GM19043 (cell line): ENCODE measurements around the gene UBE2C.
A peak's percentile ranks its signal among the peaks of the same experiment; 100 is the strongest.
"Not testable (repeated sequence)": the region's sequence is repeated elsewhere in the genome, so short reads cannot be mapped to it uniquely, and the experiment has no call there.

Experiments
- ATAC-seq: cut with Tn5 transposase; IDR thresholded peaks from one replicate; pipeline ENCODE4 v1.9.1; 2021; ENCODE audit warnings: low read depth; ENCODE audit not compliant: unreplicated experiment

The UBE2C gene

DNA sequence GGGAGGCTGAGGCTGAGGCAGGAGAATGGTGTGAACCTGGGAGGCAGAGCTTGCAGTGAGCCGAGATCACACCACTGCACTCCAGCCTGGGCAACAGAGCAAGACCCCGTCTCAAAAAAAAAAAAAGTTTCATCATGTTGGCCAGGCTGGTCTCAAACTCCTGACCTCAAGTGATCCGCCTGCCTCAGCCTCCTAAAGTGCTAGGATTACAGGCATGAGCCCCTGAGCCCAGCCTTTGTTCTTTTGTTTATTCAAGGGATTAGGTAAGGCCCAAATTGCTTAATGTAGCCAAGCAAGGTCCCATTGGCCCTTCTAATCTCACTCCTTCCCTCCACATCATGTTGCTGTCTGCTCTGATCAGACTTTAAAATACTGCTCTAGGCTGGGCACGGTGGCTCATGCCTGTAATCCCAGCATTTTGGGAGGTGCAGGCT, 17.2 kb downstream of the UBE2C start:
- ATAC-seq = not testable (repeated sequence)

DNA sequence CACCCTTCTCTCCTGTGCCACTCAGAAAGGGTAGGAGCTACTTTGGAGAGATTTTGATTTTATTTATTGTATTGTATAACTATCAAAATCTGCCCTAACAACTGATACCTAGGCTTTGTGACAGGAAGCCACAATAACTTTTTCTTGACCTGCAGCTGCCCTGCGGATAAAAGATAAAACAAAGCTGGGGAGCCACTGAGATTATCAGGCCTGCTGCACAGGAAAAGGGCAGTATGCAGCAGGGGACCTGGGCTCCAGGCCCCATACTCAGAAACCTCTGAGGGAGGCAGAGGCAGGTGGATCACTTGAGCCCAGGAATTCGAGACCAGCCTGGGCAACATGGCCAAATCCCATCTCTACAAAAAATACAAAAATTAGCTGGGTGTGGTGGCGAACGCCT, 20.2 kb downstream of the UBE2C start:
- no peak for ATAC-seq

DNA sequence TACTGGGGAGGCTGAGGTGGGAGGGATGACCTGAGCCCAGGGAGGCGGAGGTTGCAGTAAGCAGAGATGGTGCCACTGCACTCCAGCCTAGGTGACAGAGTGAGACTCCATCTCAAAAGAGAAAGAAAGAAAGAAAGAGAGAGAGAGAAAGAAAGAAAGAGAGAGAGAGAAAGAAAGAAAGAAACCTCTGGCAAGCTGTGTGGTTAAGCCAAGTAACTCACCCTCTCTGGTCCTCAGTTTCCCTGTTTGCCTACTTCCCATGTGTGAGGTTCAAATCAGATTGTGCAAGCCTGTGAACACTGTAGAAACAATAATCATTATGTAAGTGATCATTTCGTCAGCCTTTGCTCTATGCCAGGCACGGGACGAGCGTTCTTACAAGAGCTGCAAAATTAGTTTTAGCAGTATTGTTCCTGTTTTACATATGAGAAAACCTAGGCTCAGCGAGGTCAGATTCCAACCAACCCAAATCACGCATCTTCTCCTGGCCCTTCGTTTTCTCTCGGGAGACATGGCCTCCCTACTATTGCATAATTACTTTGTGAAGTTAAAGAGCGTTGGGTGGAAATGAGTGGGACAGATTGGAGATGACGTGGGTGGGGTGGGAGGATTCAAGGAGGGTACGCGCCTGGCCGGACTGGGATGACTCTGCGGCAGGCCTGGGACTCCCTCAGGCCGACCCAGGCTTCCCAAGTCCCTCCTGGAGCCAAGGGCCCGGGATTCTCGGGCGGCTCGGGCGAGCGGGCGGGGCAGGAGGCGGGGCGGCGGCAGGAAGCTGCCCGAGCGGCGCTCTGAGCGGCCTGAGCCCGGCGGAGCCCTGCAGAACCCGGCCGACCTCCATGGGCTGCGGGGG, 20.8 kb downstream of the UBE2C start, which contains the start of gene SNX21:
Gene SNX21 (plus strand): TSS at position 770 of the 853 bp plus-strand sequence. CDS start 121 bp downstream, outside the sequence.
- no peak for ATAC-seq

DNA sequence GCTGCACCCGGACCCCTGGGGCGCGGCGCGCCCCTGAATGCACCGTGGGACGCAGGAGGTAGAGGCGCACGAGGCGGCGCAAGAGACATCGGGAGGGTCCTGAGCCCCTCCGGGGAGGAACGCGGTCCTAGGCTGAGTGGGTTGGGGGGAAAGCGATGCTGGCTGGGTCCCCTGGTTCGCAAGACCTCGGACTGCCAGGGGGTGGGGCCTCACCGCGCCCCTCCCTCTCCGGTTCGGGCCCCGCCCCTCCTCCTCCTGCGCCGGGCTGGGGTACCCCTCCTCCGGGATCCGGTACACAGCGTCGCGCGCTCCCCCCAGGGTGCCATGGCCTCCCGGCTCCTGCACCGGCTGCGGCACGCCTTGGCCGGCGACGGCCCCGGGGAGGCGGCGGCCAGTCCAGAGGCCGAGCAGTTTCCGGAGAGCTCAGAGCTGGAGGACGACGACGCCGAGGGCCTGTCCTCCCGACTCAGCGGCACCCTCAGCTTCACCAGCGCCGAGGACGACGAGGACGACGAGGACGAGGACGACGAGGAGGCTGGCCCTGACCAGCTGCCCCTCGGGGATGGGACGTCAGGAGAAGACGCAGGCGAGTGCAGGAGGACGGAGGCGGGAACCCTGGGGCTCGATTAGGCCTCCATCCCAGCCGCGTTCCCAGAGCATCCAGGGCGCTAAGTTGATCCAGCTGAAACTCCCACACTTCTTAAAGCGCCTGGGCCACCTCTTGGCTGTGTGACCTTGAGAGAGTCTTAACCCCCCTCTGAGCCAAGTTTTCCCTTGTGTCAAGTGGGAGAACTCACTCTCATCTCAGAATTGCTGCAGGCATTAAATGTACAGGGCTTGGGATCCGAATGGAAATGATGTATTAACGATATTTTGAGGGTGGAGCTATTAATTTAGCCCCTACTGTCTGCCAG, 21.7 kb downstream of the UBE2C start:
- no peak for ATAC-seq

DNA sequence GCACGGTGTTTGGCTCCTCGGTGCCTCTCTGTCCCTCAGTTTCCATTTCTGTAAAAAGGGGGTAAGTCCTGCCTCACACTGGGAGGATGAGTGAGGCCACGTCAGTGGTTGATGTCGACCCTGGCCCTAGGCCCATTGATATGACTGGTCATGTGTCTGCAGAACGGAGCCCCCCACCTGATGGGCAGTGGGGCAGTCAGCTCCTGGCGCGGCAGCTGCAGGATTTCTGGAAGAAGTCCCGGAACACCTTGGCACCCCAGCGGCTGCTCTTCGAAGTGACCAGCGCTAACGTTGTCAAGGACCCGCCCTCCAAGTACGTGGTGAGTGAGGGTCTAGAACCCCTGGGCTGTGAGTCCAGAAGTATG, 22.3 kb downstream of the UBE2C start:
- no peak for ATAC-seq

DNA sequence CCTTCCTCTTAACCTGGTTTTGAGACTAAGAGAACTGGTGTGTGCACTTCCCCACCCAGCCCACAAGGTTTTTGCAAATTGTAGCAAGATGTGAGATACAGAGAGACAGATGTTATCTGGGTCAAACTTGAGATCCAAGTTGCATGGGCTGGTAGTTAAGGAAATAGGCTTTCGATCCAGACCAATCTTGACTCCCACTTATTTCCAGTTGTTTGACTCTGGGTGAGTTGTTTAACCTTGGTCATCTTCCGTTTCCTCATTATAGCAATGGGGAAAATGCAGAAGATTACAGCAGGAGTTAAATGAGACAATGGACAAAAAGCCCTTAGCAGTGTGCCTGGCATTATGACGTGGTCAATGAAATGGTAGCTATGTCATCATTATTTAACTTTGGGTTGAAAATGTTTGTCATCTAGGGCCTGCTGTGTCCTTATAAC, 22.9 kb downstream of the UBE2C start:
- ATAC-seq = no peak

DNA sequence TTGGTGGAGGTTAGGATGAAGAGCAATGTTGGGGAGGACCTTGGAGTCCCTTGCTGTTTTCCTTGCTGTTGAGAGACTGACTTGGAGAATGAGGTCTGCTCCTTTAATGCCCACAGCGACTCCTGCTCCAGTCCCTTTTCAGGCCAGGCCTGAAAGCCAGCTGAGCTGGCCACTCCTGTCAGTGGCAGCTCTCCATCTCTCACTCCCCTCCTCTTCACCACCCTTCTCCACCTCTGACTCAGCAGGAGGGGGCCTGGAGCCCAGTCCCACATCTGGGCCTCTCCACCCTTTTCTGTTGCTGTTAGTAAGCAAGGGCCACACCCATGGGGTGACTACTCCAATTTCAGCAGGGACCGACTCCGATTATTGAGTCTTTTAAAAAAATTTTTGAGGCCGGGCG, 23.4 kb downstream of the UBE2C start:
- no peak for ATAC-seq

DNA sequence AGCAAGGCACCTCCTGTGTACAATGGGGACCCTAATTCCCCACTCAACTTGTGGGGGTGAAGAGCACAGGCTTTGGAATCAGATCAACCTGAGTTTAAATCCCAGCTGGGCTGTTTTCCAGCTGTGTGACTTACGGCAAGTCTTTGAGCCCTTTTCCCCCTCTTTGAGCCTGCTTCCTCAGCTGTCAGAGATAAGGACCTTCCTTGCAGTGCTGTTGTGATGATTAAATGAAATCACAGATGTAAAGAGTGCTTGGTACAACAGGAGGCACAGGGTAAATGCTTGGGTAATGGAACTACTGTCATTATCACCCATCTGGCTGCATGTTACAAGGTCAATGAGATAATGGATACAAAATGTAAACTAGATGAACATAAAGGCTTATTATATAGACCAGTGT, 24.4 kb downstream of the UBE2C start:
- ATAC-seq = no peak

DNA sequence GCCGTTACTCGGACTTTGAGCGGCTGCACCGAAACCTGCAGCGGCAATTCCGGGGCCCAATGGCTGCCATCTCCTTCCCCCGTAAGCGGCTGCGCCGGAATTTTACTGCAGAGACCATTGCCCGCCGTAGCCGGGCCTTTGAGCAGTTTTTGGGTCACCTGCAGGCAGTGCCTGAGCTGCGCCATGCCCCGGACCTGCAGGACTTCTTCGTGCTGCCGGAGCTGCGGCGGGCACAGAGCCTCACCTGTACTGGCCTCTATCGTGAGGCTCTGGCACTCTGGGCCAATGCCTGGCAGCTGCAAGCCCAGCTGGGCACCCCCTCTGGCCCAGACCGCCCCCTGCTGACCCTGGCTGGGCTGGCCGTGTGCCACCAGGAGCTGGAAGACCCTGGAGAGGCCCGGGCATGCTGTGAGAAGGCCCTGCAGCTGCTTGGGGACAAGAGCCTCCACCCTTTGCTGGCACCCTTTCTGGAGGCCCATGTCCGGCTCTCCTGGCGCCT, 28.3 kb downstream of the UBE2C start:
- no peak for ATAC-seq

DNA sequence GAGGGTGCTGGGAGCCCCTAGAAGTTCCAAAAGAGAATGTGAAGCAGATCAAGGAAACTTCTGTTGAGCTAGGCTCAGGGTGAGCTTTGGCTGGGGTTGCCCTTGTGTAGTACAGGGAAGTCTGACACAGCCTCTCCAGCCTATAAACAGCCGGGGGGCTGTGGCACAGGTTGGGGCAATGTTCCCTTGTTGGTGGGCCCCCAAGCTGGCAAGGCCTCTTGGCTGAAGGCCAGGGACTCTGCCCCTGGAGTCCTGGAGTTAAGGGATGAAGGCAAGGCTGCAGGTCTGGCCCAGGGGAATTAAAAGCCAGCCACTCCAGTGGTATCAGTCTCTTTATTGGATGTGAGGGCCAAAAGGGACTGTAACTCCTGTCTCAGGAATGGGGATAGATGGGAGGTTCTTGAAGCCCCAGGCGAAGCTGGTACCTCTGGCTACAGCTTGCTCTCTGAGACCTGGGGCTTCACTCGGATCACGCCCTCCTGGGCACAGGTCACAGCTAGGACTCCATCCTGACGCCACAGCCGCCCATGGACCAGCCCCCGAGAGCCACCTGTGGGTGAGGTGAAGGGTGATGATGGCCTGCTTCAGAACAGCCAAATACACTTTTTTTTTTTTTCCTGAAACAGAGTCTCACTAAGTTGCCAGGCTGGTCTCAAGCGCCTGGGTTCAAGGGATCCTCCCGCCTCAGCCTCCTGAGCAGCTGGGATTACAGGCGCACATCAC, 29.1 kb downstream of the UBE2C start:
- ATAC-seq = no peak

DNA sequence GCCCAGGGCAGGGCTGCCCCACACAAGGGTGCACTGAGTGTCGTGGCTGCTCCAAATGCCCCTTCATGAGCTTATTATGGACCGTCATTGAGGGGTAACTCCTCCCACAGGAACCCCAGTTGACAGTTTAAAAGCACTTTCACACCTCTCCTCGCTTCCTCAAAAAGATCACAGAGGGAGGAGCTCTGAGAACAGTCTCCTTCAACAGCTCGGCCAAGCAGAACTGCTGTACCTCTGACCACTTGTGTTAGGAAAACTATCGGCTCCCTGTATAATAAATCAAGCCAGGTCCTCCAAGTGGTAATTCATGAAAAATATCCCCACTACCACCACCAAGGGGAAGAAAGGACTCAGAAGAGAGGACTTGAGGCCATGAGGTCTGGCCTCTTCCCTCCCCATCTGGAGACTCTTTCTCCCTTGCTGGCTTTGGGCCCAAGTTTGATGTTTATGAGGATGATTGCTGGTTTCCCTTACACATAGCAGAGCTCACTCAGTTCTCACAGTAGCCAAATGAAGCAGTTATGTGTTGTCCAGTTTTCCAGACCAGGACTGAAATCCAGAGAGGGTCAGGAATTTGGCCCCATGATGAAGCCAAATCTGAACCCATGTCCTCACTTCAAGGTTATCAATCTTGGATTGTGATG, 29.8 kb downstream of the UBE2C start:
- ATAC-seq = peak; percentile 71

DNA sequence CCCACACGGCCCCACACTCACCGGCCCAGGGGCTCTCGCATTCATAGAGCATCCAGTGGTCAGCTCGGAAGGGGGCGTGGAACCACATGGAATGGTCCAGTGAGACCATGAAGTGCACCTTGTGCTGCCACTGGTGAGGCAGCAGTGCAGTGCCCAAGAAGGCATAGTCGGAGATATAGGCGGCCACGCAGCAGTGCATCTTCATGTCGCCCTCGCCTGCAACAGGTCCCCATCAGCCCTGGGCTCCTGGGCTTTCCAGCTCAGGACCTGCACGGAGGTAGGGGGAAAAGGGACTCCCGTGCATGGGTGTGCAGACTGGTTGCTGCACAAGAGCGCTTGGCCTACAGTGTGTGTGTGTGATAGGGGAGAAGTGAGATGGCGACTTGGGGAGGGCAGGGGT, 31.1 kb downstream of the UBE2C start:
- ATAC-seq = no peak

DNA sequence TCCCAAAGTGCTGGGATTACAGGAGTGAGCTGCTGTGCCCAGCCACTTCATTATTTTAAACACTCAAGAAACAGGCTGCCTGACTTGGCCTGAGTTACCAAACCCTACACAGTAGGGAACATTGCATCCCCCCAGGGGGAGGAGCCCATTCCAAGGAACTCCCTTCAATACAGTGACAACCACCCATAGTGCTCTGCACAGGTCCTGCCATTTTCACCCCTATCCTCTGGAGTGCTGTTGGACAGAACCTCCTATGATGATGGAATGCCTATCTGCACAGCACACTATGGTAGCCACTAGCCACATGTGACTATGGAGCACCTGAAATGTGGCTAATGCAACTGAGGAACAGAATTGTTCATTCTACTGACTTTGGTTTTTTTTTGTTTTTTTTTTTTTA, 33.0 kb downstream of the UBE2C start:
- ATAC-seq = no peak

DNA sequence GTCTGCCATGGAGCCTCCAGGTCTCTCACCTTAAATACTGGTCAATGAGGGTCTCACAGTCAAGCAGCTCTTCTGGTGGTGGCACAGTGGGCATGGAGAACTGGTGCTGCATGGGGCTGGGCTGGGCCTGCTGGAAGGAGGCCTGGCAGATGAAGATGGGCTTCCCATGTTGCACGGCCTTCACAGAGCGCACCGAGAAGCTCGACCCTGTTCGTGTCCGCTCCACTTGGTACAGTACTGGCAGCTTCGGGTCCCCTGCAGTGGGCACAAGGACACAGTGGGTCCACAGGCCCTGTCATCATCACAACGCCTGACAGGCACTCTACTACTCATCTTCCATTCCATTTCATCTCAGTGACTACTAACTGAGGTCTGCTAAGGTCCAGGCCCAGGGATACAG, 36.0 kb downstream of the UBE2C start:
- ATAC-seq = no peak

DNA sequence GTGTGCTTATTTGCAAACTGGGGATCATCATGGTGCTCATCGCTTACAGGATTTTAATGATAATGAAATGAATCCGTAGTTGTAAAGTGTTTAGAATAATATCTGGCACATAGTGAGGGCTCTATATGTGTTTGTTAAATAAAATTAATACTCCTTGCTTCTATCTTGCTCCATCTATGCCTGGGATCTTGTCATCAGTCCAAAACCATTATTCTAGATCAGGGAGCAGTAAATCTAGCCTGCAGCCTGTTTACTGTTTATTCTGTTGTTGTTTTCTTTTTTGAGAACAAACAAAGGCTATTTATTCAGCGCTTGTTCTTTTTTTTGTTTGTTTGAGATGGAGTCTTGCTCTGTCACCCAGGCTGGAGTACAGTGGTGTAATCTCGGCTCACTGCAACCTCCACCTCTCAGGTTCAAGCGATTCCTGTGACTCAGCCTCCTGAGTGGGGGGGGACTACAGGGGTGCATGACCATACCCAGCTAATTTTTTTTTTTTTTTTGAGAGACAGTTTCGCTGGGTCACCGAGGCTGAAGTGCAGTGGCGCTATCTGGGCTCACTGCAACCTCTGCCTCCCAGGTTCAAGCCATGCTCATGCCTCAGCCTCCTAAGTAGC, 36.6 kb downstream of the UBE2C start:
- no peak for ATAC-seq

DNA sequence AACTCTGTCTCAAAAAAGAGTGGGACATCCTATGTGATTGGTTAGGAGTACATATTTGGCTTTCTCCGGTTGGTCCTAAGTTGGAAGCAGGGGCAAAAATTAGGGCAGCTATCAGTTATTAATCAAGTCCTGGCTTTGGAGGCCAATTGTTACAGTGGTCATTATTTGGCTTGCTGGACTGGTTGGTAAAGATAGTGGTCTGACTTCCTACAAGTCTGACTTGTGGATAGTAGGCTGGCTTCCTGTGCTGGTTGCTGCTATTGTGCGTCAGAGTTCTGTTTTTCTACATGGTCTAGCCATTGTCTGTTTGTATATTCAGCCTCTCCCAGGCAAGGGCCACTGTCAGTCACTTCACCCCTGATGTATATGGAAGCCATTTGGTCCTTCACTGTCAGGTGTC, 37.8 kb downstream of the UBE2C start:
- no peak for ATAC-seq

DNA sequence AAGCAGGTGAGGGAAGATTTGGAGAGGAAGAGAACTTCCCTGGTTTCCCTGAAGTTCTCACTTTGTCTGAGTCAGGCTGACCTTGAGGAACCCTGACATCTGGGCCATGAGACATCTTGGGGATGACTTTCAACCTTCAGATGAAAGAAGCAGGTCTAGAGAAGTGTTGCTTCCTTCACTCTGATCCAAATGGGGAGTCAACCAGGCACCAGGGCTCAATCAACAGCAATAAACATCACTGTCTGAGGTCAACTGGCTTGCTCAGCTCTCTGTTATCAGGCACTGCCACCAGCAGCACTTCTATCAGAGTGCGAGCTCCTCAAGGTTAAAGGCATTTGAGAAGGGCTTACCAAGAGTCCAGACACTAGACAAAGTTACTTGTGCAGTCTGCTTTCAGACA, 38.5 kb downstream of the UBE2C start:
- ATAC-seq = no peak

DNA sequence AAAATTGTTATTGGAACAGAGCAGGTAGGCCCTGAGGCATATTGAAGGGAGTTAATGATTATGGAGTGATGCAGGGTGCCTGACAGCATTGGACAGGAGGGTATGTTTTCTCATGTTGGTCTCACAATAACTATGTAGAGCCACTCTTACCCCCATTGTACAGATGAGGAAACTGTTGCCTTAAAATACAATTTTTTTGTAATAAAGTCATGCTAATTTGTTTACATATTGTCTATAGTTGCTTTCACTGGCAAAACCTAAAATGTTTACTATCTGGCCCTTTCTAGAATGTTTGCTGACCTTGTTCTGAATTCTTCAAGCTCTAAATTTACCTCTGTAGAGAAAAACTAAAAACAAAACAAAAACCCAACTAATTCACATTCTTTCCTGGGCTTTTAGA, 39.1 kb downstream of the UBE2C start:
- ATAC-seq = no peak

DNA sequence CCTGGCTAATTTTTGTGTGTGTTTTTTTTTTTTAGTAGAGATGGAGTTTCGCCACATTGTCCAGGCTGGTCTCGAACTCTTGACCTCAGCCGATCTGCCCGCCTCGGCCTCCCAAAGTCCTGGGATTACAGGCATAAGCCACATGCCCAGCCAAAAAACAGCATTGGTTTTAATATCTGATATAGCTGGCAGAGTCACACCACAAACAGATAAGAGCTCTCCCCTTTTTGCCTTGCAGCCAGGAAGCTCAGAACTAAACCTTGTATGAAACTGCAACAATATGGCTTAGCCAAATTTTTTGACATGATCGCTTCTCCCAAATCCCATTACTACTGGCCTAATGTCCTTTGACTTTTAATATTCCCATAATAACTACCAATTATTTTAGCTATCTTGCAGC, 39.9 kb downstream of the UBE2C start:
- ATAC-seq = no peak

DNA sequence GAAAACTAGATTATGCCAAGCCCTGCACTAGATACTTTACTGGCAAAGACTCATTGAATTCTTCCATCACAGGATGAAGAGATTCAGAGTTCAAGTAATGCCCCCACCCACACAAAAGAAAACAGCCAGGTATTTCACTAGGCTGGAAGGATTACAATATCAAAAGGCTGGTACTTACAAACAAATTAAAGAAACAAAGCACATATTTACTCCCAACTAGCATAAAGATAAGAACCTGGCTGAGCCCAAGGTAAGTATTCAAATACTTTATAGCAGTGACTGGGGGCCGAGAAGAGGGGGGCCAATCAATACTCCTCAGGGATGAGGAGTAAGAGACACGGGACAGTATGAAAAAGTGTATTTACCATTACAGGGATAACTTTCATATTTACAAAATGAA, 41.0 kb downstream of the UBE2C start:
- no peak for ATAC-seq
